Loucy (cell line): ENCODE data around the gene ADGRE1.

Source experiments
- CTCF ChIP-seq: fragments of 200-600 bp; sonication (generic); conservative IDR thresholded peaks from 2 replicates; pipeline ENCODE4 v1.5.1; 2014; ENCODE audit warnings: mild to moderate bottlenecking, antibody characterized with exemption, low read length
- EZH2phosphoT487 ChIP-seq: fragments of 200-600 bp; IDR thresholded peaks from 2 replicates; pipeline ENCODE4 v1.6.1; 2018; ENCODE audit warnings: antibody characterized with exemption, mild to moderate bottlenecking, moderate library complexity, borderline replicate concordance

DNA sequence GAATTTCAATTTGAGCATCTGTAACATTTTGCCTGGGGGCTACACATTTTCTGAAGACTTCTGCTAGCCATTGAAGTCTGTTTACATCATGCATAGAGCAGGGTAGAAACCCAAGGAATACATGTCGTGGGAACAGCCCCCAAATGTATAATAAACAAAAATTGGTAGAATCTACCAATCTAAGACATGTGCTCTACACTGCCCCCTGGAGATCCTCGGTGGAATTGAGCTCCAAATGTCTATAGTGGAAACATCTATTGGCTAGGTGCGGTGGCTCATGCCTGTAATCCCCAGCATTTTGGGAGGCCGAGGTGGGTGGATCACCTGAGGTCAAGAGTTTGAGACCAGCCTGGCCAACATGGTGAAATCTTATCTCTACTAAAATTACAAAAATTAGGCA is 76.6 kb downstream of the ADGRE1 start:
- TF ChIP-seq CTCF (peak; percentile 79), EZH2phosphoT487 (no peak)
